Measurements from ENCODE around the gene KCNK18.
A peak's percentile ranks its signal among the peaks of the same experiment; 100 is the strongest.
"Not testable (repeated sequence)": the region's sequence is repeated elsewhere in the genome, so short reads cannot be mapped to it uniquely, and the experiment has no call there.

The KCNK18 gene

DNA sequence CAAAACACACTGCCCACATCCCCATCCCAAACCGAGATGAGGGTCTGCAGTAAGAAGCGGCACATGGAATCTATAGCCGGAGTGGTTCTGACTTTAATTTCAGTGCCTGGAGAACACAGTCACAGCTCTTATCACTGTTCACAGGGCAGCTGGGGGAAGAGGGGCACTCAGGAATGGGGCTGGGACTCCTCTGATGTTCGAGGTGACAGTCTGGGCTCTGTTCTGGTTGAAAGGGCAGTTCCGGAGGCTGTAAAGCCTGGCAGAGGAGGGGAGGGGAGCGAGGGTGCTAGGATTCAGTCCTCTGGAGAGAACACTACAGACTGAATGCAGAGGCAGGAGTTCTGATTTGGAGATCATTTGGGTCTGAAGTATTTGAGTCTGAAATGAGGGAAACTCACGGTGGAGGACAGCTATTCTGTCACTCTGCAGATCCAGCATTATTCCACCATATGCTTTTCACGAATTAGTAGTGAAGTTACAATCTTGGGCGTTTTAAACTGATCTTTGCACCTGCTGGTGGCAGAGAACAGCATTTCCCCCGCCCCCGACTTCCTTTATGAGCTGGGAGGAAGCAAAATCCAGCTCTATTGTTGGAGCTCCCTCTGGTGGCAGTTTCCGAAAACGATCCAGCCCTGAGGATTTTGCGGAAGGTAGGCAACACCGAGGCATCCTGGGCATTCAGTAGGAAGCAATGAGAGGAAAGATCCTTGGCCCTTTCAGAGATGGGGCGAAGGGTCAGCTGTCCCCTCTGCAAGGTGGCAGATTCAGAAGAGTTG lies 22.7 kb upstream of the KCNK18 start:
- peak; percentile 45 for FAIRE-seq

DNA sequence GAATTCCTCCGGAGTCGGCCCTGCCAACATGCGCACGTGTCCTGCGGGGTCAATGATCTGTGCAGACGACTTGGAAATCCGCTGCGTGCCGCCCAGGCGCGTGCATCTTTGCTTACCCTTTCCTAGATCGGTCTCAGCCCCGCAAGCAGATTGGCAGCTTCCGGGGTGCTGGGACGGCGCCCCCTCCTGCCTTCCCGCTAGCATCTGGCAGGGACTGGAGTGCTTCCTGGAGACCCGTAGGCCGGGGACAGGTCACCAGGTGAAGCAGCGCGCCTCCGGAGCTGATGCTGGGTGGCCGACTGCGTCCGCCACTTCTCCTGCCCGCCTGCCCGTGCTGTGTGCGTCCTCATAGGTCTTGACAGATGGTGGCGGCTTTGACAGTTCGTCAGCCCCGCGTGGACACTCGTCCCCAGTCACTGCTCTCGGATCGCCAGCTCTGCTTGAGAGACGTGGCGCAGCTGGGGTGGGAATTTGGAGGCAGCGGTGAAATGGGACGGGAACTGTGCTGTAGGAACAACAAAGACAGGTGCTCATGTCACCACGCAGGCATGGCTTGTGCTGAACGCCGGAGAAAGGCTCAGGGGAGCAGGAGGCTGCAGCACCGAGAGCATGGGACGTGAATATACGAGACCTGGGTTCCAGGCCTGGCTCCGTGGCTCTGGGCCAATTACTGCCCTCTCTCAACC lies 21.9 kb upstream of the KCNK18 start:
- no peak for FAIRE-seq

GRCh38 chr10:117175901-117176534 lies 21.3 kb upstream of the KCNK18 start:
- peak; percentile 79 for FAIRE-seq

DNA sequence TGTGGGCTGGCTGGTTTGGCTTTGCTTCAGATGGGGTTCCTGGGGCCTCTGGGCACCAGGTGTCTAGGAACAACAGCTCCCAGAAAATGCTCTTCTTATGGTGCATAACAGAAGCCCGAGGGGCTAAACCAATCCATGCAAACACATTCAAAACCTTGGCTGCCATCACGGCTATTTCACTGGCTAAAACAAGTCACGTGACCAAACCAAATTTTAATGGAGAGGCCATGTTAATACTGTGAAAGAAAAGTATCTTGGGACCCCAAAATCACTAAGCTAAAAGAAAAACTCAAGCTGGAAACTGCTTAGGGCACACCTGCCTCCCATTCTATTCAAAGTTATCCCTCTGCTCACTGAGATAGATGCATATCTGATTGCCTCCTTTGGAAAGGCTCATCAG lies 19.1 kb upstream of the KCNK18 start:
- no peak for FAIRE-seq

GRCh38 chr10:117184296-117184695 lies 13.0 kb upstream of the KCNK18 start:
- FAIRE-seq: no peak

DNA sequence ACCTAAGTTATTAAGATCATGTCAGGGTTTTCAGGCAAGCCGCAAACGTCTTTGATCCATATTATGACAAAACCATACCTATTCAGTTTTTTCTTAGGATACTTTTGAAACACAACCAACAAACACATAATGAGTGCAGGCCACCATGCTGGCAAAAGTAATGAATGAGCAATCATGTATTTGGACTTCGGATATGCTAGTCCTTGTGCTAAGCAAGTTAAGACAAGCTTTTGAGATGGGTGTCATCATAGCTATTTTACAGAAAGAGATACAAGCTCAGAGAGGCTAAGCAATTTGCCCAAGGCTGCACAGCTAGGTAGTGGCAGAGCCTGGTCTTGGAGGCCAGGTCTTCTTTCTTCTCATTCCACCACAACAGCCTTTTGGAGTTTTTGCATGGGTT lies 12.5 kb upstream of the KCNK18 start:
- no peak for FAIRE-seq

DNA sequence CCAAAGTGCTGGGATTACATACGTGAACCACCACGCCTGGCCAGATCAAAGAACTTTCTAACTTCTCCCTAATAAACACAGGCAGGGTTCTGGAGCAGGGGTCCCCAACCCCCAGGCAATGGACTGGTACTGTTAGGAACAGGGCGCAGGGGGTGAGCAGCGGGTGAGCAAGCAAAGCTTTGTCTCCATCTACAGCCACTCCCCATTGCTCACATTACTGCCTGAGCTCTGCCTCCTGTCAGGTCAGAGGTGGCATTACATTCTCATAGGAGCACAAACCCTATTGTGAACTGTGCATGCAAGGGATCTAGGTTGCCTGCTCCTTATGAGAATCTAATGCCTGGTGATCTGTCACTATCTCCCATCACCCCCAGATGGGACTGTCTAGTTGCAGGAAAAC lies 11.5 kb upstream of the KCNK18 start:
- FAIRE-seq: not testable (repeated sequence)

- no peak for FAIRE-seq
Observed at GRCh38 chr10:117186832-117187615, 10.3 kb upstream of the KCNK18 start.

GRCh38 chr10:117188371-117188770 lies 8.9 kb upstream of the KCNK18 start:
- FAIRE-seq: no peak

DNA sequence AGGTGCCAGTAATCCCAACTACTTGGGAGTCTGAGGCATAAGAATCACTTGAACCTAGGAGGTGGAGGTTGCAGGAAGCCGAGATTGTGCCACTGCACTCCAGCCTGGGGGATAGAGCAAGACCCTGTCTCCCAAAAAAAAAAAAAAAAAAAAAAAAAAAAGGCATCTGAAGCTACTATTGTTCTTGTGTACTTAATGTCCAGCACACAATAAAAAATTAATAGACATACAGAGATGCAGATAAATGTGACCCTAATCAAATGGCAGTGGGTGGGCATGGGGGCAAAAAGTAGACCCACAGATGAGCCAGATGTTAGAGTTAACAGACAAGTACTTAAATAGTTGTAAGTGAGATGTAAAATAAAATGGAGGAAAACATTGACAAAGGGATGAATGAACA lies 7.7 kb upstream of the KCNK18 start:
- no peak for FAIRE-seq

GRCh38 chr10:117198088-117198487 lies 799 bp downstream of the KCNK18 start:
- FAIRE-seq: no peak

GRCh38 chr10:117201826-117202225 lies 4.5 kb downstream of the KCNK18 start:
- no peak for FAIRE-seq

GRCh38 chr10:117204316-117204715 lies 7.0 kb downstream of the KCNK18 start:
- no peak for FAIRE-seq

- FAIRE-seq: no peak
Observed at GRCh38 chr10:117212176-117212575, 14.9 kb downstream of the KCNK18 start.

DNA sequence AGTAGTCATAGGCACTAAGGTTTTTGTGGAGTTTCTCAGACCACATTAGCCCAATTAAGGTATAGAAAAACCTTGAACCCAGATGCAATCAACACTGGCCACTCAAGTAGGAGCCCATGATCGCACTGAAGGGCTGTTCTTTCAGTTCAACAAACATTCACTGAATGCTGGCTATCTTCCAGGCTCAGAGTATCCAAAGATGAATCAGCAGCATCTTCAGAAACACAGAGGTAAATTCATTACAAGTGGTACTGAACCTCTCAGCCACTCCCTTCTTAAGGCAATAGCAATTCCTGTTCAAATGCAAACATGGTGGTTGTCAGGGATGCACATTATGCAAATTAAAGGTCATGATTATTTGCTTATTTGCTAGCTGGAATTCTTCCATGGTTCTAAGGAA lies 17.1 kb downstream of the KCNK18 start:
- no peak for FAIRE-seq

DNA sequence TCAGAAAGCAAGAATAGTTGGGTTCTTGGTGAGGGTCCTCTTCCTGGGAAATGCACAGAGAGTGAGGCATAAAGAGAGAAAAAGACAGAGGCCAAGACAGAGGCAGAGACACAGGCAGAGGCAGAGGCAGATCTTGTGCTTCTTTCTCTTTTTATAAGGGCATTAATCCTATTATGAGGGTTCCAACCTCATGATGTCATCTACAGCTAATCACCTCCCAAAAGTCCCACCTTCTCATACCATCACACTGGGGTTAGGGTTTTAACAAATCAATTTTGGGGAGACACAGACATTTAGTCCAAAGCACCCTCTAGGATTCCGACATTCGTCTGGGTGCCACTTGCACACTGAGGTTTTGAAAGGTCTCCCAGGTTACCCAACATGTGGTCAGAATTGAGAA lies 17.8 kb downstream of the KCNK18 start:
- no peak for FAIRE-seq

DNA sequence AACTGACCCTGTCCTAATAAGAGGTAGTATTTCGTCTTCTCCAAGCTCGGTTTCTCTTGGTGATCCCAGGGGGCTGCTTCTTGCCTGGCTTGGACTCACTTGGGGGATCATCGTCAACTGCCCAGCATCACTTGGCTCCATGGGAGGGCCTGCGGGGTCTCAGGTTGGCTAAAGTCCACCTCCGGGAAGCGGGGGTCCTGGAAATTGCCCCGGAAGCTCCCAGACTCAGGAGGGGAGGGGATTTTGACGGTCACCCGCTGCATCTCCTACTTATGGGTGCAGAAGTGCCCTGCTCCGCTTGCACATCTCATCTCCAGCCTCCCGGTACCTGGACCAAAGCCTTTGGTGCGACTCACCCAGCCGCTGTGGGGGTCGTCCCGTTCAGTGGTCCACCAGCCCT lies 18.7 kb downstream of the KCNK18 start:
- FAIRE-seq: no peak

DNA sequence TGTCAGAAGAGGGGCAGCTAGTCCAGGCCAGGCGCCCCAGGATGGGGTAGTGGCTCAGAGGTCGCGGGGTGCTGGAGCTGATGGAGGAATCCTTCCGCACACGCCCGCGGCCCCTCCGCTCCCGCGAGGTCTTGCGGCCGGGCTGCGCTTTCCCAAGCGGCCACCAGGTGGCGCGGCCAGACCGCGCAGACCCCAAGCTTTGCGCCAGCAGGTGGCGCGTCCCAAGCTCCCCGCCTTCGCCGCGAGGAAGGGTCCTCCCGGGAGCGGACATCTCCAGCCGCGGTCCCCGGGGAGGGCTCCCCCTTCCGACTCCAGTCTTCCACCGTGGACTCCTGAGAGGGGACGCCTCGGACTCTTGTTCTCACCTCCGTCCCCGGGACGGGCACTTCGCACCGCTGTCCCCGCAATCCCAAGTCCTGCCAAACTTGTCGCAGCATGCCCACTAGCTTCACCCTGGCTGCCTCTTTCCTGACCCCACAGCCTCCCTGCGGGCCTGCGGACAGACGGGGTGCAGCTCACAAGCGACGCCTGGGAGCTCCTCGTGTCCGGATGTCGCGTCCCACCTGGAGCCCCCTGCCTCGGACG lies 19.4 kb downstream of the KCNK18 start:
- no peak for FAIRE-seq

- no peak for FAIRE-seq
Observed at GRCh38 chr10:117217196-117217761, 20.0 kb downstream of the KCNK18 start.

DNA sequence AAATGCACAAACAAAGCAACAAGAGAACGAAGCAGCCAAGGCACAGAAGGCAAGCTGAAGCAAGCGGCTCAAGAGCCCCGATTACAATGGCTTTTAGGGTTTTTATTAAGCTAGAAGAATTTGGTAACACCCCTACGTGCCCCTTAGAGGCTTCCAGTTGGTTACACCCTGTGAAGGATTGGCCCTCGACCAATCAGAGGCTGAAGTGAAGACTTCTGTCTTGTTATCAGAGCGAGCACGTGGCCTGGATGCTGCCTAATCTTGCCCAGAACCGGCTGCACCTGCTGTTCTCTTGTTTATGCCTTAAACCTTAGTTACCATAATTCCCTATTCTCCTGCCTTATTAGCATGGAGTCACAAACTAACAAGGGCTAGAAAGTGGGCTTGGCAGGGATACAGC lies 21.4 kb downstream of the KCNK18 start:
- FAIRE-seq: no peak

GRCh38 chr10:117221156-117221711 lies 23.9 kb downstream of the KCNK18 start:
- no peak for FAIRE-seq

DNA sequence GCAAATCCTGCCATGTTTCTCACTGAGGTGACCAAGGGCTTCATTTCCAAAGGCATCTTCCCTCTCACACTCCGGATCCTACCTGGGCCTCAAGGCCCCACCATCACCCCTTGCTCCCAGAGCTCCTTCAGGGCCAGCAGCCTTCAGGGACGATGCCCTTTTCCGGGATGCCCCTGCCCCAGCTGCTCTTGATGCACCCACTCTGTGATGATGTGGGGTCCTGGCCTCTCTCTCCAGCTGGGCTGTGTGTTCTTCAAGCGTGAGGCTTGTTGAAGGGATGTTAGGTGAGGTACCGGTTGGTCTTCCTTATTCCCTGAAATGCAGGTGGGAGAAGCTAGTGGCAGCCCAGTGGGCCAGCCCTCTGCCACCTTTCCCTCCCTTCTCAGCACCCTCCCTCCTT lies 25.3 kb downstream of the KCNK18 start:
- FAIRE-seq: no peak
